GM21619 (cell line): ENCODE measurements around the gene THBD.
"Not testable (repeated sequence)": the region's sequence is repeated elsewhere in the genome, so short reads cannot be mapped to it uniquely, and the experiment has no call there.

ENCODE experiments used
- ATAC-seq: cut with Tn5 transposase; IDR thresholded peaks from one replicate; pipeline ENCODE4 v1.9.1; 2021; ENCODE audit not compliant: unreplicated experiment

Gene THBD

GRCh38 chr20:23039136-23039875, 10.2 kb downstream of the THBD start:
- ATAC-seq = no peak

- no peak for ATAC-seq
Measured at GRCh38 chr20:23037017-23037481, 12.4 kb downstream of the THBD start.

DNA sequence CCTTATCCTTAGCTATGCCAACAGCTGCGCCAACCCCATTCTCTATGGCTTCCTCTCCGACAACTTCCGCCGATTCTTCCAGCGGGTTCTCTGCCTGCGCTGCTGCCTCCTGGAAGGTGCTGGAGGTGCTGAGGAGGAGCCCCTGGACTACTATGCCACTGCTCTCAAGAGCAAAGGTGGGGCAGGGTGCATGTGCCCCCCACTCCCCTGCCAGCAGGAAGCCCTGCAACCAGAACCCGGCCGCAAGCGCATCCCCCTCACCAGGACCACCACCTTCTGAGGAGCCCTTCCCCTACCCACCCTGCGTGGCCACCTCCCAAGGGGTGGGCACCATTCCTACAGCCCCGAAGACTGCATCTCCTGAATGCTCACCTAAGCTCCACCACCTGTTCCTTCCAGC, 13.1 kb downstream of the THBD start:
- ATAC-seq = no peak

DNA sequence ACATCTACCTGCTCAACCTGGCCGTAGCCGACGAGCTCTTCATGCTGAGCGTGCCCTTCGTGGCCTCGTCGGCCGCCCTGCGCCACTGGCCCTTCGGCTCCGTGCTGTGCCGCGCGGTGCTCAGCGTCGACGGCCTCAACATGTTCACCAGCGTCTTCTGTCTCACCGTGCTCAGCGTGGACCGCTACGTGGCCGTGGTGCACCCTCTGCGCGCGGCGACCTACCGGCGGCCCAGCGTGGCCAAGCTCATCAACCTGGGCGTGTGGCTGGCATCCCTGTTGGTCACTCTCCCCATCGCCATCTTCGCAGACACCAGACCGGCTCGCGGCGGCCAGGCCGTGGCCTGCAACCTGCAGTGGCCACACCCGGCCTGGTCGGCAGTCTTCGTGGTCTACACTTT, 13.7 kb downstream of the THBD start:
- ATAC-seq = no peak

GRCh38 chr20:23034721-23035671, 14.5 kb downstream of the THBD start, which contains the start of gene SSTR4:
Gene SSTR4, plus strand, starts transcription at chr20:23035312. Its CDS starts 172 bp downstream, at chr20:23035484.
- ATAC-seq = no peak

DNA sequence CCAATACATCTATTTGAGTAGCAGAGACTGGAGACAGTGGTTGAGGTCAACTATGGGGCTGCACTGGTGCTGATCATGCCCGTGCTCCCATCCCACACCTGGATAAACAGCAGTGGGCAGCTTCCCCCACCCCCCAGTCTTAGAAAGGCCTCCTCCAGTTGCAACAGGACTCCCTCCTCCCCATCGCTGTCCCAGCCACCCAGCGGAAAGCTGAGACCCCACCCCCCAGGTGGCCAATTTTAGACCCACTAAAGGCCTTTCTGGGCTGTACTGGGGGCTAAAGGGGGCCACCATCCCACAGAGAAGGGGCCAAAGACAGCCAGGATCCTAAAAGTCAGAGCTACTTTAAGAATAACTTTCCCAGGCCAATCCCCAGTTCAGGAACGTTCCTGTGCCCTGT, 15.6 kb downstream of the THBD start:
- no peak for ATAC-seq

GRCh38 chr20:23032750-23033078, 16.8 kb downstream of the THBD start:
- ATAC-seq = no peak

- ATAC-seq = no peak
Measured at GRCh38 chr20:23032056-23032749, 17.3 kb downstream of the THBD start.

DNA sequence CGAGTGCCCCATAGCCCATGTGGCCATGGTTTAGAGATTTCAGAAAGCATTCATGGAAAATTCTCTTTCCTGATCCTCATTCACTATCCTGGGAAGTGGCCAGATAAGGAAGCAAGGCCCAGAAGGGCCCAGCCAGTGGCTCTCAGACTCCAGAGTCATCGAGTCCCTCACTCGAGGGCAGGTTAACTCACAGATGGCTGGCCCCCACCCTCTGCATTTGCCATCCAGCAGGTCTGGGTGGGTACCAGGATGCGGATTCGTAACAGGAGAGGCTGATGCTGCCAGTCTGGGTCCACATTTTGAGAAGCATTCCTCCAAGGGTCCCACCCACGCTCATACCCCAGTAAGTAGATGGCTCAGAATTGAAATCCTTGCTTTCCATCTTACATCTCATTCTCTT, 18.1 kb downstream of the THBD start:
- no peak for ATAC-seq

GRCh38 chr20:23029324-23029723, 20.1 kb downstream of the THBD start:
- no peak for ATAC-seq

DNA sequence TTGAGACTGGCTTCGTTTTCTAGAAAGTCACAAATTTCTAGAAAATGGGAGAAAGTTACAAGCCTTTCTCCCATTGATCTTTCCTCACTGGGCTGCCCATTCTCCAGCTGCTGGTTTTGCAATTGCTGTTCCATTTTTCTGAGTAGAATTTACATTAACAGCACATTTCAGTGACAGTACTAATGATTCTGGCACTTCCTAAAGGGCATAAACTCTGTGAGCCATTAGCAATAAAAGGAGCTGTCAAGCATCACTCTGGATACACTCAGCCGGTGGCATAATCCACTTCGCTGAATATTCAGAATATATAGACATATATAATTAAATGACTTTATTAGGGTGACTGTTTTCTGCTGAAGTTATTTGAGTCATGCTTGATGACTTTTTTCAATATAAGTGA, 21.1 kb downstream of the THBD start:
- no peak for ATAC-seq

DNA sequence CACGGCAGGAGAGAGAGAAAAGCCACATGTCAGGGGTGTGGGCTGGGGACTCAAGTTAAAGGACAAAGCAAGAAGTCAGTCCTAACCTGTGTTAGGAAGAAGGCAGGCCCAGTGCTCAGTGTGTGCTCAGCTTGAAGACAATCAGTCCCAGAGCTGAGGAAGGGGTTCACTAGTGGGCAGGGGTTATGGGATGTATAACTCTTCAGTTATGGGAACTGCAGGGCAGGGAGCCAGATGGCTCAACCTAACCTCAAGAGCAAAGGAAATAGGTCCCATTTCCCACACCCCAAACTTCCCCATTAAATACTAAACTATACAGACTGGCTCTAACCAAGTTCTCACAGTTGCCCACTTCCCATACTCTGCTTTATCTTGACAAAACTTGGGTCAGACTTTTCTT, 21.8 kb downstream of the THBD start:
- ATAC-seq = no peak

- ATAC-seq = not testable (repeated sequence)
Measured at GRCh38 chr20:23025503-23025902, 24.0 kb downstream of the THBD start.

- no peak for ATAC-seq
Measured at GRCh38 chr20:23024701-23025100, 24.8 kb downstream of the THBD start.

- no peak for ATAC-seq
Measured at GRCh38 chr20:23023621-23024177, 25.8 kb downstream of the THBD start.

DNA sequence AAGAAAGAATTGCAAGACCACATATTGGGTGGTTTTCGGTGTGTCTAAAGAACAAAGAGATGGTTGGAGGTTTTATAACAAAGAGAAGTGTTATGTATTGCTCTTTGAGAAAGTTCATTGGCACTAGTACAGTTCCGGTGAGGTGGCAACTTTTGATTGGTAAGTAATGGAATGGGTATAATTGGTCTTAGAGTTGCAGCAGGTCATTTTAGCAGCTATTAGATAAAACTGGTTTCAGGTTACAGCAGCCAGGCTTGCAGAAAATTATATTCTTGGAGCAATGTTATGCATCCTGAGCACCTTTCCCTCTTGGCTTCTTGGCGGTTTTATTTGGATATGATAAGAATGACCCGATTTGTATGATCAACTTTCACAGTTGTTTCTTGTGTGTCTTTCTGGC, 26.6 kb downstream of the THBD start:
- ATAC-seq = no peak

GRCh38 chr20:23021951-23022350, 27.5 kb downstream of the THBD start:
- ATAC-seq = no peak

DNA sequence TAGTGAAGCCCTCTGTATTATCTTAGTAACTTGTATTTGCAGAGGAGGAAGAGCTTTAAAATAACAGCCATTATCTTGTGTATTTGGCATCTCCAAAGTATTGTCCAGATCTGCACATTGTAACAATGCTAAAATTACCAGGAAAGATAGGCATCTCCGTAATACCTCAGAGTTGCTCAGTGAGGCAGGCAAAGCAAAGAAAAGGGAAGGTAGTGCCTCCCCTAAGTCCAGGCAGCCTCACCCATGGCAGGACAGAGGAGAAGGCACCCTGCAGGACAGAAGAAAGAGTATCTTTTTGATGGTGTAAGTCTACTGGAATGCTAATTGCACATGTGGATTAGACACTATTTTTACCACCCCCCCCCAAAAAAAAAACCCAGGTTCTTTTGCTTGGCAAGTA, 27.9 kb downstream of the THBD start:
- ATAC-seq = no peak

DNA sequence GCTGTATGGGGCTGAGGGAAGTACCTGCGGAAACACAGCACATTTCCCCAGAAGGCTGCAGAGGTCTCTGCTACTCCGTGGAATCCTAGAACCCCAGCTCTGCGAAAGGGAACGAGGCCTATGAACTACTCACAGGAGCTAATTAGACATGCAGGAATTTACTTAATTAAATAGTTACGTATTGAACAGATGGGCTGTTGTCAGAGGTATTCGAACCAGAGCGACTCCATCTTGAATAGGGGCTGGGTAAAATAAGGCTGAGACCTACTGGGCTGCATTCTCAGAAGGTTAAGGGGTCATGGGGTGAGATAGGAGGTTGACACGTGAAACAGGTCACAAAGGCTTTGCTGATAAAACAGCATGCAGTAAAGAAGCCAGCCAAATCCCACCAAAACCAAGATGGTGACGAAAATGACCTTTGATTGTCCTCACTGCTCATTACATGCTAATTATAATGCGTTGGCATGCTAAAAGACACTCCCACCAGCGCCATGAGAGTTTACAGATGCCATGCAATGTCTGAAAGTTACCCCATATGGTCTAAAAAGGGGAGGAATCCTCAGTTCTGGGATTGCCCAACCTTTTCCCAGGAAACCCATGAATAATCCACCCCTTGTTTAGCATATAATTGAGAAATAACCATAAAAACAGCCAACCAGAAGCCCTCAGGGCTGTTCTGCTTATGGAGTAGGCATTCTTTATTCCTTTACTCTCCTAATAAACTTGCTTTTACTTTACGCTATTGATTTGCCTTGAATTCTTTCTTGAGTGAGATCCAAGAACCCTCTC, 29.0 kb downstream of the THBD start:
- no peak for ATAC-seq

- no peak for ATAC-seq
Measured at GRCh38 chr20:23019403-23019802, 30.1 kb downstream of the THBD start.
